B cell (primary cell): ENCODE data around the gene TSC22D1. TPM values are rescaled to one million over a fixed set of nuclear protein-coding genes. Genes with fewer than 3 reads are reported as not detected.

Experiments used
- ATAC-seq: fragments of 200-7000 bp; cut with Tn5 transposase; one replicate; pipeline ENCODE4 v1.10.0; 2021; ENCODE audit warnings: low read depth, mild to moderate bottlenecking, moderate number of reproducible peaks, moderate library complexity
- CTCF ChIA-PET: fragments of 350-600 bp; sonication (Branson Sonifier 250); formaldehyde crosslinking; loops from one replicate; lab custom pipeline; 2021; ENCODE audit warnings: antibody characterized with exemption, inconsistent platforms; lab: Charles Lee
- POLR2A ChIA-PET: fragments of 350-600 bp; sonication (Branson Sonifier 250); formaldehyde crosslinking; loops from one replicate; lab custom pipeline; 2021; ENCODE audit warnings: antibody characterized with exemption; lab: Charles Lee
- DNase-seq: peaks from one replicate; pipeline ENCODE4 v3.0.0; 2013
- H2AFZ ChIP-seq: 2 replicates; pipeline ENCODE4 v1.6.1; 2012; ENCODE audit warnings: mild to moderate bottlenecking, low read depth, low read length; ENCODE audit not compliant: insufficient read depth, poor library complexity, severe bottlenecking
- H3K27ac ChIP-seq, 2 donors: 1 replicate in 1 of 2; 2 replicates in 1 of 2; pipeline ENCODE4 v1.5.1; 2012 to 2013; ENCODE audit warnings: low read length in 2 of 2, mild to moderate bottlenecking in 2 of 2, moderate library complexity in 1 of 2
- H3K27me3 ChIP-seq, 4 experiments: fragments of 200-600 bp in 1 of 4; sonication (generic) in 1 of 4; replicated peaks in 1 of 4; 1 replicate in 2 of 4; 2 replicates in 2 of 4; pipeline versions ENCODE4 v1.6.1 to v1.7.0; 2013 to 2016; ENCODE audit warnings: low read length in 3 of 4, mild to moderate bottlenecking in 2 of 4, mixed read lengths in 1 of 4, moderate library complexity in 1 of 4; ENCODE audit not compliant: insufficient read depth in 4 of 4, control insufficient read depth in 3 of 4; ENCODE audit errors: control extremely low read depth in 1 of 4
- H3K36me3 ChIP-seq, 2 experiments: replicated peaks in 1 of 2; 1 replicate in 1 of 2; 2 replicates in 1 of 2; pipeline versions ENCODE4 v1.6.1 to v1.7.1; 2013; ENCODE audit warnings: low read length in 1 of 2; ENCODE audit not compliant: insufficient read depth in 2 of 2, control insufficient read depth in 1 of 2; ENCODE audit errors: control extremely low read depth in 1 of 2, extremely low read depth in 1 of 2
- H3K4me1 ChIP-seq, 2 donors: fragments of 200-600 bp in 1 of 2; sonication (generic) in 1 of 2; 1 replicate in 1 of 2; 2 replicates in 1 of 2; pipeline versions ENCODE4 v1.5.1 to v1.6.1; 2013 to 2017; ENCODE audit warnings: low read length in 2 of 2; ENCODE audit not compliant: control insufficient read depth in 2 of 2, insufficient read depth in 2 of 2
- H3K4me2 ChIP-seq: replicated peaks from 2 replicates; pipeline ENCODE3; 2012; ENCODE audit warnings: mild to moderate bottlenecking, low read depth, low read length; ENCODE audit not compliant: poor library complexity, severe bottlenecking
- H3K4me3 ChIP-seq, 5 experiments: fragments of 200-600 bp in 1 of 5; sonication (generic) in 1 of 5; 1 replicate in 3 of 5; 2 replicates in 2 of 5; pipeline versions ENCODE4 v1.5.1 to v1.7.0; 2011 to 2016; ENCODE audit warnings: low read length in 4 of 5, mild to moderate bottlenecking in 4 of 5, low read depth in 2 of 5, control low read depth in 1 of 5, moderate library complexity in 1 of 5; ENCODE audit not compliant: insufficient read depth in 1 of 5; ENCODE audit errors: control extremely low read depth in 1 of 5, extremely low read depth in 1 of 5
- H3K79me2 ChIP-seq: fragments of 200-600 bp; sonication (generic); one replicate; pipeline ENCODE4 v1.6.0; 2016; ENCODE audit warnings: low read length; ENCODE audit not compliant: control insufficient read depth, insufficient read depth
- H3K9ac ChIP-seq: fragments of 200-600 bp; sonication (generic); 2 replicates; pipeline ENCODE4 v1.6.1; 2017; ENCODE audit warnings: mild to moderate bottlenecking, low read length, moderate library complexity
- H3K9me3 ChIP-seq, 3 donors: one replicate each; pipeline versions ENCODE4 v1.6.1 to v1.7.1; 2013; ENCODE audit warnings: low read length in 2 of 3; ENCODE audit not compliant: control insufficient read depth in 2 of 3, insufficient read depth in 1 of 3; ENCODE audit errors: control extremely low read depth in 1 of 3
- H4K20me1 ChIP-seq: 2 replicates; pipeline ENCODE4 v1.6.0; 2012; ENCODE audit warnings: mild to moderate bottlenecking, low read length; ENCODE audit not compliant: insufficient read depth, control insufficient read depth, poor library complexity, severe bottlenecking
- H3K27ac Mint-ChIP-seq: one replicate; pipeline ENCODE4 v1.8.0; 2021; ENCODE audit warnings: mixed read lengths
- H3K27me3 Mint-ChIP-seq: one replicate; pipeline ENCODE4 v1.8.0; 2021; ENCODE audit warnings: mixed read lengths
- H3K4me1 Mint-ChIP-seq: one replicate; pipeline ENCODE4 v1.8.0; 2021; ENCODE audit warnings: mixed read lengths
- H3K4me3 Mint-ChIP-seq: one replicate; pipeline ENCODE4 v1.8.0; 2021; ENCODE audit warnings: mixed read lengths
- H3K9me3 Mint-ChIP-seq: one replicate; pipeline ENCODE4 v1.8.0; 2022; ENCODE audit warnings: mixed read lengths; ENCODE audit not compliant: insufficient read depth
- CTCF ChIP-seq: fragments of 200-600 bp; IDR thresholded peaks from one replicate; pipeline ENCODE4 v1.8.0; 2022; ENCODE audit warnings: antibody characterized with exemption, mild to moderate bottlenecking
- EZH2 ChIP-seq: IDR thresholded peaks from 2 replicates; pipeline ENCODE4 v1.6.1; 2012; ENCODE audit warnings: borderline replicate concordance, low read depth, mild to moderate bottlenecking, moderate library complexity, low read length; ENCODE audit not compliant: insufficient read depth, poor library complexity, severe bottlenecking
- WGBS: methylation state at CpG from one replicate; pipeline ENCODE4 v1.1.5; 2013; ENCODE audit warnings: missing lambda C conversion rate; ENCODE audit not compliant: insufficient coverage; 5-methylcytosine and 5-hydroxymethylcytosine counted together
- intact Hi-C: fragments of 100-400 bp; cut with micrococcal nuclease; formaldehyde crosslinking; loops from one replicate; pipeline ENCODE4 v1.10.0; 2022
- polyA plus RNA-seq: library from polyadenylated mRNA; depleted of rRNA; stranded (reverse); fragments of >200 nt; gene quantifications from 2 replicates; pipeline ENCODE4 v1.2.3, GENCODE V29; 2012
- total RNA-seq, 2 donors: library from RNA; stranded (reverse); fragments of 120-200 nt in 1 of 2; gene quantifications; 1 replicate in 1 of 2; 2 replicates in 1 of 2; pipeline versions ENCODE4 v1.2.3 to v1.2.4, GENCODE V29; 2013 to 2022

TSC22D1 gene
- total and polyA plus RNA-seq, 2 donors (not counting 1 experiment from before 2014, with no cell fraction given): 7.0 to 36.6 TPM

- DNase-seq: no peak
- Histone ChIP-seq H4K20me1 (no peaks in the 10 kb centered on the region), H3K4me1 (no peaks in the 10 kb centered on the region), H3K36me3 (no peaks in the 10 kb centered on the region), H3K4me2 (no peak overlapping the region), H3K27ac (no peak overlapping the region), H2AFZ (no peak overlapping the region), H3K27me3 (no peaks in the 10 kb centered on the region), H3K9ac (no peak overlapping the region), H3K4me3 (no peak overlapping the region), H3K79me2 (no peaks in the 10 kb centered on the region), H3K9me3 (peaks cover 0 to 3% (median 0%) of the 10 kb centered on the region in 3 donors)
- H3K9me3 Mint-ChIP-seq: no peaks in the 10 kb centered on the region
- ChIA-PET POLR2A (interaction anchor here (0.7 kb wide), 1 partner anchor 70 kb away, joined by 3 read pairs; no protein-coding TSS in a partner anchor), CTCF (no interaction called here)
- ATAC-seq: no peak
- H3K4me1 Mint-ChIP-seq: peaks cover 4% of the 10 kb centered on the region
- intact Hi-C loops: no loop called here
- no peak overlapping the region for H3K4me3 Mint-ChIP-seq
- H3K27ac Mint-ChIP-seq: no peak overlapping the region
- peaks cover 21% of the 10 kb centered on the region for H3K27me3 Mint-ChIP-seq
- TF ChIP-seq EZH2: no peak
- TF ChIP-seq CTCF: no peak
- WGBS: 88% methylated on average over 11 of the region's 16 CpGs
Observed at GRCh38 chr13:44412346-44412935, 163.7 kb downstream of the TSC22D1 start.

DNA sequence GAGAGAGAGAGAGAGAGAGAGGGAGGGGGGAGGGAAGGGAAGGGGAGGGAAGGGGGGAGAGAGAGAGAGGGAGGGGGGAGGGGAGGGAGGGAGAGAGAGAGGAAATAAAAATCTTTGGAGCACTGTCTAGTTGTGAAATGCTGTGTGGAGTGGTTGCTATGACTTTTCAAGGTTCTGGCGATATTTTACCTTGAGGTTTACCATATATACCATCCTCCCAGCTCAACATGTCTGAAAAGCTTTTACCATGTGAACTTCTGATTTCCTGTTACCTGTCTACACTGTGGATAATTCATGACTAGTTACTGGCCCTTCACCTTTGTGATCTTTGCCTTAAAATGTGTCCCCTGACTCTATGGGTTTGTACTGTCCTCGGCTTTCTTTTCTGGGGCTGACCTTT, 164.3 kb downstream of the TSC22D1 start:
- no peak overlapping the region for H3K9ac ChIP-seq
- peaks cover 0 to 3% (median 0%) of the 10 kb centered on the region in 3 donors for H3K9me3 ChIP-seq
- Mint-ChIP-seq H3K27ac (no peak overlapping the region), H3K4me3 (no peak overlapping the region), H3K9me3 (no peaks in the 10 kb centered on the region), H3K27me3 (peaks cover 24% of the 10 kb centered on the region), H3K4me1 (peaks cover 4% of the 10 kb centered on the region)
- no peaks in the 10 kb centered on the region for H4K20me1 ChIP-seq
- no peak overlapping the region for H3K27ac ChIP-seq
- intact Hi-C loops: no loop called here
- WGBS: 60% methylated on average over 1 of the region's 2 CpGs
- CTCF ChIA-PET: no interaction called here
- no peaks in the 10 kb centered on the region for H3K36me3 ChIP-seq
- no peak overlapping the region for H2AFZ ChIP-seq
- H3K4me3 ChIP-seq: no peak overlapping the region
- POLR2A ChIA-PET: interaction anchor here (0.7 kb wide), 1 partner anchor 71 kb away, joined by 3 read pairs; no protein-coding TSS in a partner anchor
- TF ChIP-seq EZH2 (no peak), CTCF (no peak)
- no peak overlapping the region for H3K4me2 ChIP-seq
- no peaks in the 10 kb centered on the region for H3K27me3 ChIP-seq
- DNase-seq: no peak
- ATAC-seq: no peak
- H3K79me2 ChIP-seq: no peaks in the 10 kb centered on the region
- no peaks in the 10 kb centered on the region for H3K4me1 ChIP-seq
